DND-41 (cell line): ENCODE measurements around the gene NPR3.
"Not testable (repeated sequence)": the region's sequence is repeated elsewhere in the genome, so short reads cannot be mapped to it uniquely, and the experiment has no call there.

Experiments used
- ATAC-seq: fragments of 200-7000 bp; cut with Tn5 transposase; 3 replicates; pipeline ENCODE4 v1.9.1; 2021; ENCODE audit warnings: low read depth; ENCODE audit not compliant: insufficient read depth
- DNase-seq: peaks from one replicate; pipeline ENCODE4 v3.0.0-alpha.2; 2020
- H2AFZ ChIP-seq: 2 replicates; pipeline ENCODE4 v1.6.0; 2012; ENCODE audit warnings: low read depth, low read length
- H3K27ac ChIP-seq: 2 replicates; pipeline ENCODE4 v1.5.1; 2012; ENCODE audit warnings: low read length, inconsistent platforms
- H3K27me3 ChIP-seq: fragments of 200-600 bp; sonication (generic); 2 replicates; pipeline ENCODE4 v1.6.0; 2012; ENCODE audit warnings: low read length, mild to moderate bottlenecking, inconsistent platforms; ENCODE audit not compliant: insufficient read depth, poor library complexity
- H3K36me3 ChIP-seq: 2 replicates; pipeline ENCODE4 v1.5.1; 2012; ENCODE audit warnings: low read length, inconsistent platforms; ENCODE audit not compliant: insufficient read depth
- H3K4me1 ChIP-seq: 2 replicates; pipeline ENCODE4 v1.5.1; 2012; ENCODE audit warnings: mild to moderate bottlenecking, low read length; ENCODE audit not compliant: insufficient read depth
- H3K4me2 ChIP-seq: 2 replicates; pipeline ENCODE4 v1.6.0; 2012; ENCODE audit warnings: mild to moderate bottlenecking, moderate library complexity, low read length, inconsistent platforms; ENCODE audit not compliant: insufficient read depth
- H3K4me3 ChIP-seq, 2 experiments: fragments of 200-600 bp in 1 of 2; shearing (Covaris generic) in 1 of 2; 2 replicates each; pipeline ENCODE4 v1.5.1; 2012 to 2016; ENCODE audit warnings: inconsistent platforms in 2 of 2, low read length in 2 of 2, mild to moderate bottlenecking in 2 of 2, low read depth in 1 of 2, moderate library complexity in 1 of 2
- H3K79me2 ChIP-seq: 2 replicates; pipeline ENCODE4 v1.6.0; 2012; ENCODE audit warnings: low read length, inconsistent platforms; ENCODE audit not compliant: insufficient read depth
- H3K9ac ChIP-seq: 2 replicates; pipeline ENCODE4 v1.6.0; 2012; ENCODE audit warnings: low read depth, mild to moderate bottlenecking, inconsistent platforms, low read length, moderate library complexity
- H3K9me3 ChIP-seq: 2 replicates; pipeline ENCODE4 v1.5.1; 2012; ENCODE audit warnings: low read length, moderate library complexity, mild to moderate bottlenecking, inconsistent platforms; ENCODE audit not compliant: insufficient read depth, severe bottlenecking
- H4K20me1 ChIP-seq: 2 replicates; pipeline ENCODE4 v1.6.0; 2012; ENCODE audit warnings: low read length; ENCODE audit not compliant: insufficient read depth
- EZH2 ChIP-seq: IDR thresholded peaks from 3 replicates; pipeline ENCODE4 v1.6.1; 2012; ENCODE audit warnings: borderline replicate concordance, low read depth, mild to moderate bottlenecking, moderate library complexity, low read length, inconsistent platforms; ENCODE audit not compliant: severe bottlenecking
- TF ChIP-seq, protein P1 (sequence below): IDR thresholded peaks from 2 replicates; pipeline ENCODE4 v1.5.1; 2012; ENCODE audit warnings: borderline replicate concordance, low read length, moderate library complexity, mild to moderate bottlenecking; ENCODE audit not compliant: poor library complexity, severe bottlenecking; ENCODE audit errors: extremely low read depth

Gene NPR3

DNA sequence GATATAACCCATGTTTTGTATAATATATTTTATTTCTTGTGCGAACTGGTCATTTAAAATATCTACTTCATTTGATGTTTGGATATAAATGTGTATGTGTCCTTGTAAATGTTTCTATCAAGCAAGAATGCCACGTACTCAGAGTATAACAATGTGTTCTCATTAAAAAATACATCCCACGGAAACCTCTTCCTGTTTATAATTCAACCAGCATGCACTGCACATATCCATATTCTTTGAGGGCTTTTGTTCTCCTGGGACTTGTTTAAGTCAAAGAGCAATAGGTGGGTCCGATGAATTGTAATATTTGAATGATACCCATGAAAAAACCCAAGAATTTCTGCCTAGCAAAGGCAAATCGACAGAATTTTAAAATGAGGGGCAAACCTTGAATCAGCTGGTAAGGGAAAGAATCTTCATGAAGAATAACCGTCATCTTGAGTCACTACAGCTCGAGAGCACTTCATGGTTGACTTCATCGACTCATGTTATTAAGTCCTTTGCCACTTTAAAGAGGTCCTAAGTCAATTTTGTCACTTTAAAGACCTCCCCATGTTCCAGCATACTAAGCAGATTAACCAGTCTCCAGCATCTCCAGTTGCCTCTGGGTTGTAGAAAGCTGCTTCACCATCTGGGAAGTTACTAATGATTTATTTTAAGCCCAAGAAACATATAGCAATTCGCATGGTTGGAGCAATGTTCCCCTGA, 80.6 kb downstream of the NPR3 start:
- no peaks in the 10 kb centered on the region for H3K9me3 ChIP-seq
- H3K4me1 ChIP-seq, result no peaks in the 10 kb centered on the region
- ATAC-seq (no peak), DNase-seq (no peak)
- H3K27ac ChIP-seq, result no peak overlapping the region
- no peaks in the 10 kb centered on the region for H3K27me3 ChIP-seq
- no peak overlapping the region for H3K4me3 ChIP-seq
- no peak overlapping the region for H3K4me2 ChIP-seq
- no peak overlapping the region for H3K9ac ChIP-seq
- TF ChIP-seq, protein P1, sequence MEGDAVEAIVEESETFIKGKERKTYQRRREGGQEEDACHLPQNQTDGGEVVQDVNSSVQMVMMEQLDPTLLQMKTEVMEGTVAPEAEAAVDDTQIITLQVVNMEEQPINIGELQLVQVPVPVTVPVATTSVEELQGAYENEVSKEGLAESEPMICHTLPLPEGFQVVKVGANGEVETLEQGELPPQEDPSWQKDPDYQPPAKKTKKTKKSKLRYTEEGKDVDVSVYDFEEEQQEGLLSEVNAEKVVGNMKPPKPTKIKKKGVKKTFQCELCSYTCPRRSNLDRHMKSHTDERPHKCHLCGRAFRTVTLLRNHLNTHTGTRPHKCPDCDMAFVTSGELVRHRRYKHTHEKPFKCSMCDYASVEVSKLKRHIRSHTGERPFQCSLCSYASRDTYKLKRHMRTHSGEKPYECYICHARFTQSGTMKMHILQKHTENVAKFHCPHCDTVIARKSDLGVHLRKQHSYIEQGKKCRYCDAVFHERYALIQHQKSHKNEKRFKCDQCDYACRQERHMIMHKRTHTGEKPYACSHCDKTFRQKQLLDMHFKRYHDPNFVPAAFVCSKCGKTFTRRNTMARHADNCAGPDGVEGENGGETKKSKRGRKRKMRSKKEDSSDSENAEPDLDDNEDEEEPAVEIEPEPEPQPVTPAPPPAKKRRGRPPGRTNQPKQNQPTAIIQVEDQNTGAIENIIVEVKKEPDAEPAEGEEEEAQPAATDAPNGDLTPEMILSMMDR, result no peak
- no peak for TF ChIP-seq EZH2
- H3K79me2 ChIP-seq, result no peaks in the 10 kb centered on the region
- H4K20me1 ChIP-seq, result no peaks in the 10 kb centered on the region
- no peak overlapping the region for H2AFZ ChIP-seq
- H3K36me3 ChIP-seq, result no peaks in the 10 kb centered on the region

DNA sequence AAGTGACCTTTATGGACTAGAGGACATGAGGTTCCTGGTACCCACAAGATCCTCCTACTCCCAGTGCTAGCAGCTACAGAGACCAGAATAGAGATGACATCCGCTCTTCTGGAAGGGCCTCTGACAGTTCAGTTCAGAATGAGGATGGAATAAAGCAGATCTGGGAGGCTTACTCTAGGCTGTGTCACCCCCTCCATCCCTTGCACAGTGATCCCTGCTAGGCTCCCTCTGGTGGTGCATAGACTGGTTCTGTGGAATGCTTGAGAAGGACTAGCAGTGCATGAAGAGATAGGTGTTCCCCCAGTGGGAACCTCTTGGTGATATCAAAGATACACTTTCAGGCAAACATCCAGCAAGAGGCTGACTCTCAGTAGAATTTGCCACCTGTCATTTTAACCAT, 83.0 kb downstream of the NPR3 start:
- no peak for ATAC-seq
- no peak overlapping the region for H3K4me3 ChIP-seq
- no peaks in the 10 kb centered on the region for H3K27me3 ChIP-seq
- H3K9me3 ChIP-seq, result no peaks in the 10 kb centered on the region
- H3K4me2 ChIP-seq, result no peak overlapping the region
- H3K79me2 ChIP-seq, result no peaks in the 10 kb centered on the region
- H3K4me1 ChIP-seq, result no peaks in the 10 kb centered on the region
- DNase-seq, result no peak
- H2AFZ ChIP-seq, result no peak overlapping the region
- TF ChIP-seq EZH2, result no peak
- TF ChIP-seq, protein P1, result no peak
- no peak overlapping the region for H3K27ac ChIP-seq
- no peaks in the 10 kb centered on the region for H3K36me3 ChIP-seq
- no peak overlapping the region for H3K9ac ChIP-seq
- H4K20me1 ChIP-seq, result no peaks in the 10 kb centered on the region

DNA sequence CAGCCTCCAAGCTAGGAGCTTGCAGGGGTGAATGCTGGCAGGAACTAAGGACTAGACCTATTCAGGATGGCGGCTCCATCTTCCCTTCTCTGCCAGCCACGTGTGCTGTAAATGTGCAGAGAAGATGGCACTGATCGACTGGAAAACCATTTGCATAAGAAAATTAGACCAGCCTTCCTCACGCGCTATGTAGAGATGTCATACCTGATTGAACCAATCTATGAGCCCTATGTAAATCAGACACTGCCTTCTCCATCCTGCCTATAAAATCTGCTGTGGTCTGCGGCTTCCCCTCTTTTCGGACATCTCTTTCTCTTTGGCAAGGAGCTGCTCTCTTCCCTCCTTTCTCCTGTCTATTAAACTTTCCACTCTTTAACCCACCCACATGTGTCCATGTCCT, 91.6 kb downstream of the NPR3 start:
- H3K4me2 ChIP-seq, result no peak overlapping the region
- H3K79me2 ChIP-seq, result no peaks in the 10 kb centered on the region
- no peaks in the 10 kb centered on the region for H3K27me3 ChIP-seq
- H4K20me1 ChIP-seq, result no peaks in the 10 kb centered on the region
- DNase-seq, result no peak
- no peak for ATAC-seq
- TF ChIP-seq, protein P1, result no peak
- TF ChIP-seq EZH2, result no peak
- H3K9ac ChIP-seq, result no peak overlapping the region
- H3K4me3 ChIP-seq, result no peak overlapping the region
- no peak overlapping the region for H3K27ac ChIP-seq
- no peaks in the 10 kb centered on the region for H3K4me1 ChIP-seq
- H3K36me3 ChIP-seq, result no peaks in the 10 kb centered on the region
- no peak overlapping the region for H2AFZ ChIP-seq
- H3K9me3 ChIP-seq, result no peaks in the 10 kb centered on the region

DNA sequence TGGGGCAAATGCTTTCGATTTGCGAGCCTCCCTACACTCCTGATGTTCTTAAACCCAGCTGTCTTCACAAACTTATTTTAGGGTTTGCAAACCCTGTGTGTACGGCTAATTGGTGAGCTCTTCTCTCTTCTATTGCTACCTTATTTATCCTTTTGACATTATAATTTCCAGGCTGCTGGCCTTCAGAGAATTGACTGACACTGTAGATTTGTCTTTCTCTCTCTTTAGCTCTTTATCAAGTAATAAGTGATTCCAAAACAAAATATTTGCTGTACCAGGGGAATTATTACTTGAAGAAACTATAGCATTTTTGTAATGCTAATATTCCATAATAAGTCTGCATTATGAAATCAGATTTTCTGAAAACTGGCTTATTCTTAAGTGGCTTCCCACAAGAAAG, 92.5 kb downstream of the NPR3 start:
- Histone ChIP-seq H3K4me3 (no peak overlapping the region), H3K79me2 (no peaks in the 10 kb centered on the region), H4K20me1 (no peaks in the 10 kb centered on the region), H3K4me2 (no peak overlapping the region), H3K9ac (no peak overlapping the region), H3K27ac (no peak overlapping the region), H3K27me3 (no peaks in the 10 kb centered on the region), H3K36me3 (no peaks in the 10 kb centered on the region), H3K9me3 (no peaks in the 10 kb centered on the region), H2AFZ (no peak overlapping the region), H3K4me1 (no peaks in the 10 kb centered on the region)
- no peak for DNase-seq
- TF ChIP-seq, protein P1, result no peak
- TF ChIP-seq EZH2, result no peak
- ATAC-seq, result no peak

DNA sequence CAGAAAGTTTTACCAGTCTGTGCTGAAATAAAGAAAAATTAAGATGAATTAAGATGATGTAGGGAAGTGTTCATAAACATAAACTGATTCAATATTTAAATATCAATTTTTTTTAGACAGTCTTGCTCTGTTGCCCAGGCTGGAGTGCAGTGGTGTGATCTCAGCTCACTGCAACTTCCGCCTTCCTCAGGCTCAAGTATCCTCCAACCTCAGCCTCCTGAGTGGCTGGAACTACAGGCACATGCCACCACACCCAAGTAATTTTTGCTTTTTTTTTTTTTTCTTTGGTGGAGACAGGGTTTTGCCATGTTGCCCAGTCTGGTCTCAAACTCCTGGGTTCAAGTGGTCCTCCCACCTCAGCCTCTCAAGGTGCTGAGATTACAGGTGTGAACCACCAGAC, 94.3 kb downstream of the NPR3 start:
- not testable (repeated sequence) for H3K4me3 ChIP-seq, H3K79me2 ChIP-seq, H3K27me3 ChIP-seq, H2AFZ ChIP-seq, H3K9ac ChIP-seq, H3K36me3 ChIP-seq, H3K4me1 ChIP-seq, H3K27ac ChIP-seq, H4K20me1 ChIP-seq, H3K4me2 ChIP-seq, DNase-seq, ATAC-seq, H3K9me3 ChIP-seq
